ENCODE data around the gene TRIP13.
A peak's percentile ranks its signal among the peaks of the same experiment; 100 is the strongest.

Gene TRIP13

GRCh38 chr5:861442-862366, 31.0 kb upstream of the TRIP13 start:
- Histone ChIP-seq H3K36me3 (ENCODE audit: control insufficient read depth in 2 of 2, insufficient read depth in 1 of 2, low read length in 2 of 2) (peaks cover 0 to 54% of the 10 kb centered on the region in 2 experiments; a peak in 2 of 3 replicates), H3K9me3 (ENCODE audit: control insufficient read depth, insufficient read depth, low read depth, low read length) (no peaks in the 10 kb centered on the region), H3K4me1 (ENCODE audit: control insufficient read depth, insufficient read depth, low read length) (no peaks in the 10 kb centered on the region), H3K27ac (ENCODE audit: extremely low read depth, low read depth, low read length) (no peak overlapping the region), H3K4me3 (ENCODE audit: low read depth, low read length) (no peak overlapping the region)
- CTCF ChIA-PET: no interaction called here
- TF ChIP-seq ZNF366 (tag by site-specific recombination; conservative IDR thresholded peaks at IDR 0.05) (no peak), GLIS2 (tag by site-specific recombination; IDR thresholded peaks at IDR 0.05) (peak; percentile 43; the same call in 1 of the 2 replicates), ZXDB (tag by site-specific recombination; IDR thresholded peaks at IDR 0.05) (no peak), ZNF155 (tag by site-specific recombination; IDR thresholded peaks at IDR 0.05) (no peak), ZNF169 (tag by site-specific recombination; IDR thresholded peaks at IDR 0.05) (no peak), ZNF488 (tag by site-specific recombination; IDR thresholded peaks at IDR 0.05) (no peak), ZNF394 (tag by site-specific recombination; IDR thresholded peaks at IDR 0.05; ENCODE audit: borderline replicate concordance) (peak; percentile 47; the same call in 1 of the 2 replicates), ZNF248 (tag by site-specific recombination; IDR thresholded peaks at IDR 0.05) (no peak), ZIC2 (tag by site-specific recombination; IDR thresholded peaks at IDR 0.05) (peak; percentile 70; the same call in 1 of the 2 replicates), ZNF280C (tag by site-specific recombination; IDR thresholded peaks at IDR 0.05) (no peak), MEIS1 (CRISPR knock-in tag; IDR thresholded peaks at IDR 0.05; ENCODE audit: borderline replicate concordance) (no peak)
- POLR2A ChIA-PET: interaction anchor here (0.6 kb wide), 1 partner anchor 59 kb away, joined by 7 read pairs; no protein-coding TSS in a partner anchor

GRCh38 chr5:862367-863243, 30.1 kb upstream of the TRIP13 start:
- H3K27ac ChIP-seq (ENCODE audit: extremely low read depth, low read depth, low read length): no peak overlapping the region
- H3K4me3 ChIP-seq (ENCODE audit: low read depth, low read length): no peak overlapping the region
- CTCF ChIA-PET: no interaction called here
- POLR2A ChIA-PET: interaction anchor here (0.6 kb wide), 1 partner anchor 60 kb away, joined by 7 read pairs; no protein-coding TSS in a partner anchor
- peaks cover 0 to 63% of the 10 kb centered on the region in 2 experiments; a peak in 2 of 3 replicates for H3K36me3 ChIP-seq (ENCODE audit: control insufficient read depth in 2 of 2, insufficient read depth in 1 of 2, low read length in 2 of 2)
- H3K9me3 ChIP-seq (ENCODE audit: control insufficient read depth, insufficient read depth, low read depth, low read length): no peaks in the 10 kb centered on the region
- no peaks in the 10 kb centered on the region for H3K4me1 ChIP-seq (ENCODE audit: control insufficient read depth, insufficient read depth, low read length)
- TF ChIP-seq ZNF223 (tag by site-specific recombination; IDR thresholded peaks at IDR 0.05) (no peak), ZBTB48 (tag by site-specific recombination; IDR thresholded peaks at IDR 0.05) (no peak), ZFHX2 (tag by site-specific recombination; conservative IDR thresholded peaks at IDR 0.05) (0 out of 2 replicates have a peak, but pooled peaks have one; percentile 9), ZNF704 (tag by site-specific recombination; IDR thresholded peaks at IDR 0.05) (no peak), ZNF548 (tag by site-specific recombination; IDR thresholded peaks at IDR 0.05) (no peak)

All from HEK293 (cell line).